PC-3 (cell line): ENCODE results near the gene PCDHGB1.

Experiments used
- CTCF ChIP-seq: fragments of 300-600 bp; sonication (generic); conservative IDR thresholded peaks from 2 replicates; pipeline ENCODE4 v1.5.1; 2017; ENCODE audit warnings: antibody characterized with exemption, low read depth, mild to moderate bottlenecking, low read length
- EZH2 ChIP-seq: fragments of 300-600 bp; sonication (generic); IDR thresholded peaks from one replicate; pipeline ENCODE4 v1.6.1; 2017; ENCODE audit warnings: antibody characterized with exemption, mild to moderate bottlenecking, low read length; ENCODE audit not compliant: unreplicated experiment

GRCh38 chr5:141399555-141400258 is 49.8 kb downstream of the PCDHGB1 start:
- TF ChIP-seq CTCF (no peak), EZH2 (no peak)
